Mesodermal cell (in vitro differentiated cells): ENCODE measurements around the gene CASP8.
"Not testable (repeated sequence)": the region's sequence is repeated elsewhere in the genome, so short reads cannot be mapped to it uniquely, and the experiment has no call there.

Experiments used
- H3K27ac ChIP-seq: 2 replicates; pipeline ENCODE4 v1.7.0; 2013; ENCODE audit warnings: mild to moderate bottlenecking, low read depth, low read length, moderate library complexity; ENCODE audit not compliant: severe bottlenecking
- H3K36me3 ChIP-seq: 2 replicates; pipeline ENCODE4 v1.7.1; 2013; ENCODE audit warnings: mild to moderate bottlenecking, low read length, moderate library complexity; ENCODE audit not compliant: control insufficient read depth, insufficient read depth
- H3K4me1 ChIP-seq: one replicate; pipeline ENCODE4 v1.7.1; 2013; ENCODE audit warnings: mild to moderate bottlenecking, low read length; ENCODE audit not compliant: insufficient read depth, control insufficient read depth, poor library complexity, severe bottlenecking
- H3K4me3 ChIP-seq: 2 replicates; pipeline ENCODE4 v1.7.0; 2013; ENCODE audit warnings: low read length, control low read depth, mild to moderate bottlenecking; ENCODE audit not compliant: insufficient read depth, poor library complexity, severe bottlenecking; ENCODE audit errors: extremely low read depth
- H3K9me3 ChIP-seq: 2 replicates; pipeline ENCODE4 v1.7.1; 2013; ENCODE audit warnings: mild to moderate bottlenecking, low read length, moderate library complexity; ENCODE audit not compliant: control insufficient read depth
- WGBS, 2 experiments: methylation state at CpG; one replicate each; pipeline ENCODE4 v1.1.5; 2013; ENCODE audit warnings: missing lambda C conversion rate in 2 of 2; ENCODE audit not compliant: insufficient coverage in 2 of 2; 5-methylcytosine and 5-hydroxymethylcytosine counted together

CASP8 gene

DNA sequence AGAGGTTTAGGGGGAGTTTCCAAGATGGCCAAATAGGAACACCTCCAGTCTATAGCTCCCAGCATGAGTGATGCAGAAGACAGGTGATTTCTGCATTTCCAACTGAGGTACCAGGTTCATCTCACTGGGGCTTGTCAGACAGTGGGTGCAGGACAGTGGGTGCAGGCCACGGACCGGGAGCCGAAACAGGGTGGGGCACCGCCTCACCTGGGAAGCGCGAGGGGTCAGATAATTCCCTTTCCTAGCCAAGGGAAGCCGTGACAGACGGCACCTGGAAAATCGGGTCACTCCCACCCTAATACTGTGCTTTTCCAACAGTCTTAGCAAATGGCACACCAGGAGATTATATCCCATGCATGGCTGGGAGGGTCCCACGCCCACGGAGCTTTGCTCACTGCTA, 39.6 kb downstream of the CASP8 start:
- H3K4me3 ChIP-seq, H3K36me3 ChIP-seq, H3K4me1 ChIP-seq, H3K9me3 ChIP-seq, H3K27ac ChIP-seq: not testable (repeated sequence)
- 94 to 97% methylated on average over 9 to 11 of the region's 11 CpGs for WGBS, 2 experiments

DNA sequence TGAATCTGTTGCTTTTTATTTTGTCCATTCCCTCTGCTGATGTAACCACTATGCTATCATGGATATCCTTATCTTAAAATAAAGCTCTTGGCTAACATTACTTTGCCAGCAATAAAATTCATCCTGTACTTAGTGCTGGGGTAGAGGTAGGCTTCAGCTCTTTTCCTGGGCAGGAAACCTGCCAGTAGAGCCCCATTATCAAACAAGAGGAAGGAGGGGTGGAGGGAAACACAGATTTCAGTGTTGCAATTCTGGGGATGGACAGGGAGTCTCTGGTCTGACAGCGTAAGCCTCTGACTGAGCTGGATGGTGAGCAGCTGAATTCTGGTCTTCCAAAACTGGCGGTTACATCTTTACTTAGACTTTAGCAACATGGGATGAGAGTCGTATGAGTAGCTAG, 47.5 kb downstream of the CASP8 start:
- WGBS, 2 experiments = 90 to 100% methylated on average over 2 of the region's 3 CpGs
- Histone ChIP-seq H3K4me3 (no peak overlapping the region), H3K4me1 (no peaks in the 10 kb centered on the region), H3K27ac (no peak overlapping the region), H3K9me3 (no peaks in the 10 kb centered on the region), H3K36me3 (no peaks in the 10 kb centered on the region)

DNA sequence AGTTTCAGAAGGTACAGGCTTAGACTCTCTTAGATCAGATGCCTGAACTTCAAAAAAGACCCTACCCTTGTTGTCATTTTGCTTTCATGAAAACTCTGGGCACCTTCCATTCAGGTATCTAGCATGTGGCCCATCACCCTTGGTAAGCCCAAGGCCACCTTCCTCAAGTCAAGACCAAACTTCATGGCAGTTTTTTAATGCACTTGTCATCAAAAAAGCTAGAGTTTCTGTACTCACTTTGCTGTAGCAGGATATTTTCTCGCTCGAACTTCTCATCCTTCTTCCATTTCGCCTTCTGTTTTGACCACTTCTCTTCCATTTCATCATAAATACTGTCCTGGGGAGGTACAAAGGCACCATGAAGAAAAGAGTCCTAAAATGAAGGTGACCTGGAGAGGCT, 48.6 kb downstream of the CASP8 start:
- Histone ChIP-seq H3K27ac (no peak overlapping the region), H3K4me1 (no peaks in the 10 kb centered on the region), H3K4me3 (no peak overlapping the region), H3K36me3 (no peaks in the 10 kb centered on the region), H3K9me3 (no peaks in the 10 kb centered on the region)
- WGBS, 2 experiments = 93 to 100% methylated on average over 3 of the region's 3 CpGs

DNA sequence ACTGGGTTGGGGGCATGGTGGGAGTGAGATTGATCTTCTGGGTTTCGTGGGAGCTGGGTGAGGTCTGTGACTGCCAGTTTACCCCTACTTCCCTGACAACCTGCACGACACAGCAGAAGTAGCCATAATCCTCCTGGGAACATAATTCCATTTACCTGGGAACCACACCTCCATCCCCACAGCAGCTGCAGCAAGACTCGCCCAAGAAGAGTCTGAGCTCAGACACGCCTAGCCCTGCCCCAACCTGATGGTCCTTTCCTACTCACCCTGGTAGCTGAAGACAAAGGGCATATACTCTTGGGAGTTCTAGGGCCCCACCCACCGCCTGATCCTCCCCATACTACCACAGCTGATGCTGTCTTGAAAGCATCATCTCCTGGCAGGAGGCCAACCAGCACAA, 53.0 kb downstream of the CASP8 start:
- no peaks in the 10 kb centered on the region for H3K4me1 ChIP-seq
- WGBS, 2 experiments = 87 to 94% methylated on average over 4 of the region's 5 CpGs
- no peak overlapping the region for H3K4me3 ChIP-seq
- no peak overlapping the region for H3K27ac ChIP-seq
- no peaks in the 10 kb centered on the region for H3K9me3 ChIP-seq
- no peaks in the 10 kb centered on the region for H3K36me3 ChIP-seq

DNA sequence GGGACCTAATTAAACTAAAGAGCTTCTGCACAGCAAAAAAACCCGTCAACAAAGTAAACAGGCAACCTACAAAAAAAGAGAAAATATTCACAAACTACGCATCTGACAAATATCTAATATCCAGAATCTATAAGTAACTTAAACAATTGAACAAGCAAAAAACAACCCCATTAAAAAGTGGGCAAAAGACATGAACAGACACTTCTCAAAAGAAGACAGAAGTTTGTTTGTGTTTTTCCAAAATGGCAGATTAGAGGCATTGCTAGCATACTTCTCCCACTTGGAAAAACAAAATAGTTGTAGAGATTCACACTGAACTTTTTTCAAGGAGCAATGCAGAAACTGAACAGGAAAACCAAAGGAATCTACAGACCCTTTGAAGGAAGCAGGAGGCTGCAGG, 59.2 kb downstream of the CASP8 start:
- Histone ChIP-seq H3K4me3 (no peak overlapping the region), H3K4me1 (peaks cover 13% of the 10 kb centered on the region), H3K36me3 (no peaks in the 10 kb centered on the region), H3K27ac (no peak overlapping the region), H3K9me3 (peaks cover 7% of the 10 kb centered on the region)
- 60 to 90% methylated on average over 1 of the region's 2 CpGs for WGBS, 2 experiments

DNA sequence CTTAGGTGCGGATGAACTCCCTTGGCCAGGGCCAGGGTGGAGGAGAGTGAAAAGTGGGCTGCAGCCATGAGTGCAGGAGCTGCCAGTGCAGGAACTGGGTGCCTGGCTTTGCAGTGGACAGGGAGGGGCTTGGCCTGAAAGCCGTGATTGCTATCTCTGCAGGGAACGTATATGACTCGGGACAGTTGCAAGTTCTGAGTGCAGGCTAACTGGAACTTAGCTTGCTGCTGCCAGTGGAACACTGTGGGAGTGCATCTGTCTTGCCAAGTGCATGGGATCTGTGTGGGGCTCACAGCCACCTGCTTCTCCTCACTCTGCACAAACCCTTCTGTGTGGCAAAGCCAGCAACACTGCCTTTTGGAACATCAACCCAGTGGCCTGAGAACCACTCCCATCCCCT, 59.9 kb downstream of the CASP8 start:
- Histone ChIP-seq H3K27ac (no peak overlapping the region), H3K4me3 (no peak overlapping the region), H3K4me1 (peaks cover 13% of the 10 kb centered on the region), H3K9me3 (peaks cover 7% of the 10 kb centered on the region), H3K36me3 (no peaks in the 10 kb centered on the region)
- 82 to 100% methylated on average over 2 to 3 of the region's 4 CpGs for WGBS, 2 experiments

DNA sequence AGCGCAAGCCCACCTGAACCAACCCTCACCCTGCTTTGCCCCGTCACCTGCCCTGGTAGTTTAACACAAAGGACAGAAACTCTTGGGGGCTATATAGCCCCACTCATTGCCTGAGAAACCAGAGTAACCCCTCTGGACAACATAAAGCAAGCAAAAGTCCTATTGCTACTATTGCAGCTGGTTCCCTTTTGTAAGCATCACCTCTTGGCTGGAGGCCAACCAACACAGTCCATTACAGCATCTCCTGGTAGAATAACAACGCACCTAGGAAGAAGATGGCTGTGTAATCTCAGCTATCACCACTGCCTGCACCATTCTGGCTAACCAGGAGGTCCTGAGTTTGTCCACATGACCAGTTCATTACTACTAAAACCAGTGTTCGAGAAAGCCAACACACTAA, 60.4 kb downstream of the CASP8 start:
- no peaks in the 10 kb centered on the region for H3K36me3 ChIP-seq
- no peak overlapping the region for H3K4me3 ChIP-seq
- H3K9me3 ChIP-seq = peaks cover 7% of the 10 kb centered on the region
- 90 to 100% methylated on average over 3 to 4 of the region's 4 CpGs for WGBS, 2 experiments
- peaks cover 13% of the 10 kb centered on the region for H3K4me1 ChIP-seq
- H3K27ac ChIP-seq = no peak overlapping the region

DNA sequence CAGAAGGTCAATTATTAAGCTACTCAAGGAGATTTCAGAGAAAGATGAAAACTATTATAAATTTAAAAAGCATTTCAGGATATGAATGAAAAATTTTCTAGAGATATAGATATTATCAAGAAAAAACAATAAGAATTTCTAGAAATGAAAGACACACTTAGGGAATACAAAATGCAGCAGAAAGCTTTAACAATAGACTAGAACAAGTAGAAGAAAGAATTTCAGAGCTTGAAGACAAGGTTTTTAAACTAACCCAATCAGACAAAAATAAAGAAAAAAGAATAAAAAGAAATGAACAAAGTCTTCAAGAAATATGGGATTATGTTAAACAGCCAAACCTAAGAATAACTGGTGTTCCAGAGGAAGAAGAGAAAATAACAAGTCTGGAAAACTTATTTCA, 62.4 kb downstream of the CASP8 start:
- Histone ChIP-seq H3K36me3 (no peaks in the 10 kb centered on the region), H3K4me1 (peaks cover 13% of the 10 kb centered on the region), H3K27ac (no peak overlapping the region), H3K4me3 (no peak overlapping the region), H3K9me3 (peaks cover 10% of the 10 kb centered on the region)

DNA sequence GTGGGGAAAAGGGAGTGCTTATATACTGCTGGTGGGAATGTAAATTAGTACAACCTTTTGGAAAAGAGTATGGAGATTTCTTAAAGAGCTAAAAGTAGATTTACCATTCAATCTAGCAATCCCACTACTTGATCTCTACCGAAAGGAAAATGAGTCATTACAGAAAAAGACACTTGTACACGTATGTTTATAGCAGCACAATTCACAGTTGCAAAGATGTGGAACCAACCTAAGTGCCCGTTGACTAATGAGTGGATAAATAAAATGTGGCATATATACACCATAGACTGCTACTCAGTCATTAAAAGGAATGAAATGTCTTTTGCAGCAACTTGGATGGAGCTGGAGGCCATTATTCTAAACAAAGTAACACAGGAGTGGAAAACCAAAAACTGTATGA, 67.3 kb downstream of the CASP8 start:
- 71% methylated on average over 1 of the region's 3 CpGs; no CpG with 5 or more reads in 1 of the 2 experiments for WGBS, 2 experiments
- H3K27ac ChIP-seq = no peak overlapping the region
- peaks cover 10% of the 10 kb centered on the region for H3K9me3 ChIP-seq
- no peaks in the 10 kb centered on the region for H3K4me1 ChIP-seq
- no peaks in the 10 kb centered on the region for H3K36me3 ChIP-seq
- H3K4me3 ChIP-seq = no peak overlapping the region

DNA sequence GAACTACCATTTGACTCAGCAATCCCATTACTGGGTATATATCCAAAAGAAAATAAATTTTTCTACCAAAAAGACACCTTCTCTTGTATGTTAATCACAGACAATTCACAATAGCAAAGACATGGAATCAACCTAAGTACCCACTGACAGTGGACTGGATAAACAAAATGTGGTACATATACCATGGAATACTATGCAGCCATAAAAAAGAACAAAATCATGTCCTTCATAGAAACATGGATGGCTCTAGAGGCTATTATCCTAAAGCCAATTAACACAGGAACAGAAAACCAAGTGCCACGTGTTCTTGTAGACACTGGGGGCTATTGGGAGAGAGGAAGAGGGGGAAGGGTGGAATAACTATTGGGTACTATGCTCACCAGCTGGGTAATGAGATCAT, 69.1 kb downstream of the CASP8 start:
- no peak overlapping the region for H3K4me3 ChIP-seq
- no peaks in the 10 kb centered on the region for H3K36me3 ChIP-seq
- no peak overlapping the region for H3K27ac ChIP-seq
- no peaks in the 10 kb centered on the region for H3K4me1 ChIP-seq
- peaks cover 3% of the 10 kb centered on the region for H3K9me3 ChIP-seq
- no CpG with 5 or more reads among the region's 1 CpG for WGBS, 2 experiments
